Measurements from ENCODE around the gene SEC23IP.
"Not testable (repeated sequence)": the region's sequence is repeated elsewhere in the genome, so short reads cannot be mapped to it uniquely, and the experiment has no call there.

SEC23IP gene

GRCh38 chr10:119892188-119893065 lies at the start of gene SEC23IP:
Gene SEC23IP, plus strand, starts transcription at chr10:119892730. Its CDS starts 53 bp downstream, at chr10:119892783.
- DNase-seq (ENCODE audit: low read depth in 2 of 2), result peak; percentile 82 to 87

GRCh38 chr10:119845656-119846055 lies 46.9 kb upstream of the SEC23IP start:
- DNase-seq (ENCODE audit: low read depth in 2 of 2), result no peak

DNA sequence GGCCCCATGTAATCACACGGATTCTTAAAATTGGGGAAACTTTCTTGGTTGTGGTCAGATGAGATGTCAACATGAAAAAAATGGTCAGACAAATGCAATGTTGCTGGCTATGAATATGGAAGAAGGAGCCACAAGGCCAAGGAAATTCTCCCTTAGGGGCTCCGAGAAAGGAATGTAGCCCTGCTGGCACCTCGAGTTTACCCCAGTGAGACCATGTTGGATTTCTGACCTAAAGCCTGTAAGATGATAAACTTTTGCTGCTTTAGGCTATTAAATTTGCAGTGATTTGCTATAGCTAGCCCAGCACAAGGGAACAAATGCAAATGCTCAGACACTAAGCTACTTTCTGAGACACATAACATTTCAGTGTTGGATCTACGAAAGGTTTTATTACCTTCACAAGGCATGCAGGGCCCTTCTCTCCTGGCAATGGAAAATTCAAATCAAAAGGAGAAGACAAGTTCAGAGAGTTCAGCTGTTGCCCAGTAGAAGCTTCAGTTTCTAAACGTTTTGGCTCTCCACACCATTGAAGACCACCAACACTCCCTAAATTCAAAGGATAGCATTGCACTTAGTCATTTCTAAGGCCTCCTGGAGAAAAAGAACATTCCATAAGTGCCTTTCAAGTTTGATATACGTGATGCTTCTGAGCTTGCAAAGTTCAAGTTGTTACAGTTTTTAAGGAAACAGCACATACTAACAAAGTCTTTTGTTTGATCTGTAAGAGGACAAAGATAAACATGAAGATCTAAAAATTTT lies 43.3 kb upstream of the SEC23IP start:
- DNase-seq (ENCODE audit: low read depth in 2 of 2), result no peak

- DNase-seq (ENCODE audit: low read depth in 2 of 2), result no peak
Observed at GRCh38 chr10:119849944-119850343, 42.6 kb upstream of the SEC23IP start.

DNA sequence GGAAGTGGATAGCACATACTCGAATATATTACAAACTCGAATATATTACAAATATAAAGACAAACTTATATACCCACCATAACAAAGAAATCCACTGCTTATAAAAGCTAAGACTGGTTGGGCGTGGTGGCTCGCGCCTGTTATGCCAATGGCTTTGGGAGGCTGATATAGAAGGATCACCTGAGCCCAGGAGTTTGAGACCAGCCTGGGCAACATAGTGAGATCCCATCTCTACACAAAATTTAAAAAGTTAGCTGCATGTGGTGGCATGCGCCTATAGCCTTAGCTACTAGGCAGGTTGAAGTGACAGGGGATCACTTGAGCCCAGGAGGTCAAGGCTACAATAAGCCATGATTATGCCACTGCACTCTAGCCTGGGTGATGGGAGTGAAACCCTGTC lies 40.3 kb upstream of the SEC23IP start:
- no peak for DNase-seq (ENCODE audit: low read depth in 2 of 2)

GRCh38 chr10:119852822-119853221 lies 39.7 kb upstream of the SEC23IP start:
- no peak for DNase-seq (ENCODE audit: low read depth in 2 of 2)

DNA sequence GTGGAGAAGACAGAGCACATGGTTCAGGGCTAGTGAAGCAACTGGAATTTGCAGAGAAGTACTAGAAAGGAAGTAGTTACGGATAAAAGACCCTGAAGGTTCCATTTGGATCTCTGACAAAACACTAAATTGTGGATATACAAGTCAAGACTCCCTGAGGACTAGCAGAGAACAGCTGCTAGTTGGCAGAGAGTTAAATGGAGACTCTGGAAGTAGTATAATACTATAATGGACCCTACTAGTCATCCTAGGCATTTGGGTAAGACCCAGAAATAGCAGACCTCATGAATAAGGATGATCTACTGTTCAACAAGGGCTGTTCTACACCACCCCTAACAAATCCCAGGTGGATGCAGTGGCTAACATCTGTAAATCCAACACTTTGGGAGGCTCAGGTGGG lies 39.0 kb upstream of the SEC23IP start:
- no peak for DNase-seq (ENCODE audit: low read depth in 2 of 2)

DNA sequence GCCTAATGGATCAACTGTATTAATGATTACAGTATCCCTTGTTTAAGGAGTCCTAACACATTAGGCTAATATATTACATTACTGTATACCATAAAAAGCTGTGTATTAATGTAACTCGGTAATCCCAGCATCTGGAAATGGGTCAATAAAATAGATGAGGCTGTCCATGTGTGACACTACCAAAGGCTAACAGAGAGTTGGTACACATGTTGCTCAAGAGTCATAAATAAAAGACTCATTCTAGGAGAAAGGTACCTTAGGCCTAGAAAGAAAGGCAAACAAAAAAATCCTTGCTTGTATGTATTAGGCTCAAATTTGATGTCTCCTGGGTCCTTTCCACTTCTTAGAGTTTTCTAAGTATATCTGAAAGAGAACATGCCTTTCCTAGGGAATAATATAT lies 34.5 kb upstream of the SEC23IP start:
- DNase-seq (ENCODE audit: low read depth in 2 of 2), result no peak

DNA sequence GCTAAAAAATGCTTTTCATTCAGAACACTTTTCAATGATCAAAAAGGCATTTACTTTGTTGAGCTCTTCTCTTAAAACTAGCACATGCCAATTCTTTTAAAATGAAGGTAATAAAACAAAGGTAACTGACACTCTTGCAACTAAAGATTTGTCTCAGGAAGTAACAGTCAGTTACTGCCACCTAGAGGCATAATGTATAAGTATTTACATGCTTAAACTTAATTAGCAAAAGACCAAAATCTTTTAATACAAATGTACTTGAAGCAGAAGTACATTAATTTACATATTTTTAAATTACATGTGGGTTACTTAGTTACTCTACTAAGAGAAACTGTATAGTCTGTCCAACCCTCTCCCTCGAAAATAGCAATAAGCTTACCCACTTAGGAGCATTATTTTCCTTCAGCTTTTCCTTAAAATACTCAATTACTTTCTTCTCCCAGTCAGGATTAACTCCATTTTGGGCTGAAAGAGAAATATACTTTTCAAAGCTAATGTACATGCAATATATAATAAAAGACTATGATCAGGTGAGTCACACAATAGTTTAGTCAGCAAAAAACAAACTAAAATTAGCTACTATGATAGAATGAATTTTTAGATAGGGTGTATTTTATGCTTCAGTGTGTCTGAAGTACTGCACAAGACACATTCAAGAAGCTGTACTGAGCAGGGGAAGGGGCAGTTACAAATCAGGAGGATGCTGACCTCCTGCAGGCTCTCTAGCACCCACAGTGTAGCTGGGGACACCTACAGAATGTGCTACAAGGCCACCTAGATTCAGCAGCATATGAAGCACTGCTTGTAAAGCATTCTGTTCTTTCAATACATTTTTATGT lies 32.9 kb upstream of the SEC23IP start:
- no peak for DNase-seq (ENCODE audit: low read depth in 2 of 2)

- no peak for DNase-seq (ENCODE audit: low read depth in 2 of 2)
Observed at GRCh38 chr10:119860866-119861607, 31.5 kb upstream of the SEC23IP start.

GRCh38 chr10:119862524-119862923 lies 30.0 kb upstream of the SEC23IP start:
- no peak for DNase-seq (ENCODE audit: low read depth in 2 of 2)

DNA sequence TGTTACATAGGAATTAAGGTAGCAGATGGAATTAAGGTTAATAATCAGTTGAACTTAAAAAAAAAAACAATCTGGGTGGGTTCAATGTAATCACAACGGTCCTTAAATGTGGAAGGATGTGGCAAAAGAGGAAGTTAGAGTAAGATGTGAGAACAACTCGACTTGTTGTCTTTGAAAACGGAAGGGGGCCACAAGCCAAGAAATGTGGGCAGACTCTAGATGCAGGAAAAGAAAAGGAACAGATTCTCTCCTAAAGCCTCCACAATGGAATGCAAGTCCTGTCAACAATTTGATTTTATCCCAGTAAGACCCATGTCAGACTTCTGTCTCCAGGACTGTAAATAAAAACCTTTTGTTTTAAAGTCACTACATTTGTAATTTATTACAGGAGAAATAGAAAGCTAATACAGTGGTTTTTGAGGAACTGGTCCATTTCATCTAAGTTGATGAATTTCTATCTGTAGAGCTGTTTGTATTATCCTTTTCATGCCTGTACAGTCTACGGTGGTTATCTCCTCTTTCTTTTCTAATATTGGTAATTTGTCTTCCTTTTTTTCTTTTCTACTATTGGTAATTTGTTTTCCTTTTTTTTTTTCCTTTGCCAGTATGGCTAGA lies 28.5 kb upstream of the SEC23IP start:
- no peak for DNase-seq (ENCODE audit: low read depth in 2 of 2)

GRCh38 chr10:119865699-119866240 lies 26.8 kb upstream of the SEC23IP start:
- DNase-seq (ENCODE audit: low read depth in 2 of 2), result no peak

- DNase-seq (ENCODE audit: low read depth in 2 of 2), result no peak
Observed at GRCh38 chr10:119867317-119867716, 25.2 kb upstream of the SEC23IP start.

DNA sequence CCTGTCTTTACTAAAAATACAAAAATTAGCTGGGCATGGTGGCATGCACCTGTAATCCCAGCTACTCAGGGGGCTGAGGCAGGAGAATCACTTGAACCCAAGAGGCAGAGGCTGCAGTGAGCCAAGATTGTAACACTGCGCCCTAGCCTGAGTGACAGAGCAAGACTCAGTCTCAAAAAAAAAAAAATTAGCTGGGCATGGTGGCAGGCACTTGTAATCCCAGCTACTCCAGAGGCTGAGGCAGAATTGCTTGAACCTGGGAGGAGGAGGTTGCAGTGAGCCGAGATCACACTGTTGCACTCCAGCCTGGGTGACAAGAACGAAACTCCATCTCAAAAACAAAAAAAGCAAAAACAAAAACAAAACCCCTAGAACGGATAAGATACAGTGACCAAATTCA lies 23.1 kb upstream of the SEC23IP start:
- DNase-seq (ENCODE audit: low read depth in 2 of 2), result not testable (repeated sequence)

GRCh38 chr10:119871881-119872609 lies 20.5 kb upstream of the SEC23IP start:
- peak in 1 of 2 donors; percentile 34 for DNase-seq (ENCODE audit: low read depth in 2 of 2)

DNA sequence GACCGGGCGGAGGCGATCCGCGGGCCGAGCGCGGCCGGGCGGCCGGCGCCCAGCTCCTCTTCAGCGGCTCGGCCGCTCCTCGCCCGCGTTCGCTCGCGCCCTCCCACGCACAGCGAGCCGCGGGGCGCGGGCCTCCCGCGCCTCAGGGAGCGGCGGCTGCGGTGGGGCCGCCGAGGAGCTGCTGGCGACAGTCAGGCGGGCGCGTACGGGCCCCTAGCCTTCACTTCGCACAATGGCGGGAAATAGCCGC lies 20.0 kb upstream of the SEC23IP start, which contains the start of gene MCMBP:
Gene MCMBP, minus strand, starts transcription at position 234 of the 250 bp plus-strand sequence. CDS start 259 bp downstream, outside the sequence.
- DNase-seq (ENCODE audit: low read depth in 2 of 2), result no peak

- DNase-seq (ENCODE audit: low read depth in 2 of 2), result peak; percentile 71 to 76
Observed at GRCh38 chr10:119872860-119873681, 19.5 kb upstream of the SEC23IP start.

- DNase-seq (ENCODE audit: low read depth in 2 of 2), result no peak
Observed at GRCh38 chr10:119878524-119878923, 14.0 kb upstream of the SEC23IP start.
